A172 (cell line): Measurements from ENCODE around the gene RIMS1. TPM values are rescaled to one million over a fixed set of nuclear protein-coding genes. Genes with fewer than 3 reads are reported as not detected.
"Not testable (repeated sequence)": the region's sequence is repeated elsewhere in the genome, so short reads cannot be mapped to it uniquely, and the experiment has no call there.

Experiments used
- DNase-seq: peaks from one replicate; pipeline ENCODE4 v3.0.0-alpha.2; 2015; ENCODE audit warnings: low spot score
- total RNA-seq: library from RNA; depleted of rRNA; stranded (reverse); fragments of >200 nt; shearing (Covaris generic); gene quantifications from 2 replicates; pipeline ENCODE4 v1.2.3, GENCODE V29; 2014

The RIMS1 gene
- total RNA-seq, 1 experiment from 2014 or later, result not detected

DNA sequence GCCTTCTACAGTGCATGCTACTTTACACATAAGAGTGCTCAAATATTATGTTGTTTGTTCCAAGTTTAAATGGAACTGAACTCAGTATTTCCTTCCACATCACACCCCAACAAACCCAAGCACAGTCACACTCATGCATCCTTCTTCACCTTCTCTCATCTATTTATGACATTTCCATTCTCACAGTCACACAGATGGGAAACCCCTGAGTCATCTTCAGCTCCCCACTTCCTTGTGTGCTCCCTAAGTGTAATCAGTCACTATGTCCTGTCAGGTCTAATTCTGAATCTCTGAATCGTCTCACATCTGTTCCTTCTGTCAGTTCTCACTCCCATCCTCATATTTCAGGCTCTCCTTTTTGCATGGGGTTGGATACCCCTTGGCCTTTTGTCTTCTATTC lies 96.0 kb downstream of the RIMS1 start:
- peak; percentile 3 for DNase-seq

DNA sequence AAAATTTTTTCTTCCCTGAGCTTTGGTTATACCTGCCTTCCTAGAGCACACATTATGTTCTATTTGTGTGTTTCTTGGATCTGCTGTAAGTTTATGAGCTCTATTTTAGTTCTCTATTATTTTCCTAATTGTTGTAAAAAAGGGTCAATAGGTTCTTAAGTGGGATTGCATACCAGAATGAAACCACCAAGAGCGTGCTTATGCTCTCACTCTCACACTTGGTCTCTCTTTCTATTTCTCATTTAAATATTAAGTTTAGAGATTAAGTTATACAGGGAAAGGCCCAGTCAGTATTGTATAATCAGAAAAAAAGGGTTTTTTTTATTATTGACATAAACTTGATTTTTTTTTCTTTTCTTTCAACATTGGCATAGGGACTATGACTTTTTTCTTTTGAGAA lies 96.8 kb downstream of the RIMS1 start:
- DNase-seq, result no peak

DNA sequence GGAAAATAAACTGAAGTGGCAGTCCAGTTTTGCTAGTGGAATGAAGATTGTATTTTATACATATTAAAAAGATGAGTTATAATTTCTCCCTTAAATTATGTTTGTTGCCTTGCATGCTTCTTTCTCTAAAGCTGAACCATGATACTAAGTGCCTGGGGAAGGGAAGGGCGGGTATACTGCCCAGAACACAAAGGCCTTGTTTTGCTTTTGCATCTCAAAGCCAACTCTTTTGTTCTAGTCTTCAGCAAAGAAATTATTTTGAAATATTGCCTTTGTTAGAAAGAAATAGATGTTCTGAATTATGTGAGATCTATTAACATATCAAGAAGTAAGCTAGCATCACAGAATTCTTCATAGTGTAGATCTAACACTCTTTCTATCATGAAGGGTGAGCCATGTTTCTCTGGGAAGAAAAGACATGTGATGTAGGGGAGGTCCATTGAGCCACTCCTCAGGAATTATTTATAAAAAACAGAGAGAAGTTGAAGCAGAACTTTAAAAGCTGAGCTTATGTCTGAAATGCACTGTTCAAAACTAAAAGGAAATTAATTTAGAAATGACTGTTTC lies 108.4 kb downstream of the RIMS1 start:
- DNase-seq, result no peak

DNA sequence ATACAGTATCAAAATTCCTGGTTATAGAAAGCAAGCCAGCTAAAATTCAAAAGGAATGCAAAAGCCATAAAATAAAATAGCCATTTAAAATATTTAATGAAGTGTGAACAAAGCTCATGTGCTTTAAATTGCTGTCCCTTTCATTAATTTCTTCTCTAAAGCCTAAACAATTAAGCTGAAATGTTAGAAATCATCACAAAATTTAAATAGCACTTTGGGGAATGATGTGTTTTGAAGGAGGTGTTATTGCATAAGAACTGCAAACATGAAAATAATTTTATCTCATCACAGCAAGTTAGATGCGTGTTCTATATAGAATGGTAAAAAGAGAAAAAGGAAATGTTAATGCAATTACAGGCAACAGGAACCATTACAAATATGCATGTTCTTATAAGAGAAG lies 111.0 kb downstream of the RIMS1 start:
- DNase-seq, result no peak

DNA sequence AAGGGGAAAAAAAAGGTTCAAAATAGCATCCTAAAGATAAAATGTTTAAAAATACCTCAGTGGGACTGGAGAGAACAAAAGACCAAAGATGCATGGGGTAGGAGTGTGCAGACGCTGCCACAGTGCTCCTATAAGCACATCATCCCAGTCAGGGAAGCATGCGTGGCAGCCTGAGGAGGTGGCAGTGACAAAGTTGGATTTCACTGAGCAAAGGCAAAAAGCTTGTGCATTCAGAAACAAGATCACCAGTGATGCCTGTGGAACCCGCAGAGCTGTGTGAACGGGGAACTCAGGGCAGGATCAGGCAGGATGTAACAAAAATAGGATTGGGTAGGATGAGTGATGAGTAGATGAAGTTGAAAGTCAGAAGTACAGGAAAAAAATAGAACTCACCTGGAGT lies 116.1 kb downstream of the RIMS1 start:
- DNase-seq, result no peak

DNA sequence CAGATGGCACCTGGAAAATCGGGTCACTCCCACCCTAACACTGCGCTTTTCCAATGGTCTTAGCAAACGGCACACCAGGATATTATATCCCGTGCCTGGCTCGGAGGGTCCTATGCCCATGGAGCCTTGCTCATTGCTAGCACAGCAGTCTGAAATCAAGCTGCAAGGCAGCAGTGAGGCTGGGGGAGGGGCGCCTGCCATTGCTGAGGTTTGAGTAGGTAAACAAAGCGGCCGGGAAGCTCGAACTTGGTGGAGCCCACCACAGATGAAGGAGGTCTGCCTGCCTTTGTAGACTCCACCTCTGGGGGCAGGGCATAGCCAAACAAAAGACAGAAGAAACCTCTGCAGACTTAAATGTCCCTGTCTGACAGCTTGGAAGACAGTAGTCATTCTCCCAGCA lies 120.2 kb downstream of the RIMS1 start:
- DNase-seq, result not testable (repeated sequence)

DNA sequence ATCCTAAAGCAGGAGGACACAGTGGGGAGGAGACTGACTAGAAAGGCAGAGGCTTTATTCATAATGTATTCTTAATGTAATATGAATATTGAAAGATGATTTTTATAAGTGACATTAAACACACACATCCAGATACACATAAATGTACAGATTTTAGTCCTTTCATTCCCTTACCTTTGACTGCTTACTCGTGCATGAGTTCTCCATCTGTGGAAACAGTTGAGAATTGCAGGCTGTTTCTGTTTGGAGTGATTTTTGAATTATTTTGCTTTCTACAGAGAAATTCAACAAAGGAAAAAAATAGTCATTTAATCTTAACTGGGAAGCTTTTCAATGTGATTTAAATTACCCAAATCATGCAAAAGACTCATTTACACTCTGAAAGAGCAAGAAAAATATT lies 136.5 kb downstream of the RIMS1 start:
- DNase-seq, result no peak

DNA sequence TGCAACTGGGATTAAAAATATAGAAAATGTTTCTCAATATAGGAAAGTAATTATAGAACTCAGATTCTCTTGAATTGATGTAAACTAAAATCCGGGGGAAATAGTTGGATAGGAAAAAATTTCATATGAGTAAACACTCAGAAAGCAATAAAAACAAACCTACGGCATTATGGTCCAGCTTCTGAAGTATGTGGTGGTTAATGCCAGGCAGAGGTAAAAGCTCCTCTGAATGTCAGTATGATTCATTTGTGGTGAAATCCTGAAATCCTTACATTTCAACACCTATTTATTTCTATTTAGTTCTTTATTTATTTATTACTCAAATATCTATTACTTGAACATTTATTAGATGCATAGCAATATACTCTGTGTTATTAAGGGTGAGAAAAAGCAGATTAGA lies 145.1 kb downstream of the RIMS1 start:
- DNase-seq, result no peak

DNA sequence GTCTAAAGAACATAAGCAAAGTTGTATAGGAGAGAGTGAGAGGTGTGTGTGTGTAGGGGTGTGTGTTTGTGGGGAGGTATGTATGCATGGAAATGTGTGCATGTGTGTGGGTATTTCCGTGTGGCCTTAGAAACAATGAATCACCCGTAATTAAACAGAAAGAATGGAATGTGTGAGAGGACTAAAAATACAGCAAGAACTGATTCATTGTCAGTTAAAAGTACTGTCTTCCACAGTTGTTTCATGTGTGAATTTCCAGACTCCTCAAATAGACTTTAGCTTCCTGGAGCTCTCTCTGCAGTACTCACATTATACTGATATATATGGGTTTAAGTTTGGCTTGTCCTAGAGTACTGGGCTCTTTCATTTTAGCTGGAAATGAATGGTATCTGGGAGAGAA lies 145.7 kb downstream of the RIMS1 start:
- DNase-seq, result peak; percentile 1

DNA sequence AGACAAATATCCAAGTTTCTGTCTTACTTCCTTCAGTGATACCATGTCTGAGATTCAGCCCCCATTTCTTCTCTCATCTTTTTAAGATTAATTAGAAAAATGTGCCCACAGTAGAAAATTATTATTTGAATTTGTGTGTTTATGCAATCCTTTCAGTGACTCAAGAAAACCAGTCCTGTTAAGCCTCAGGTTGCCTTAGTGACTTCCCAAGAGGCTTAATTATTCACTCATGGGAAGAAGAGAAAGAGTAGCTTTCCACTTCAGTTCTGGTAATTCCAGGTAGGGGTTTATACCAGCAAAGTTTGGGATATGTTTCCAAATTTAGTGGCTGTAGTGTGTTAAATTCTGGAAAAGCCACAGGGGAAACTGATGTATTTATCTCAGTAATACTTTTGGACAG lies 149.1 kb downstream of the RIMS1 start:
- no peak for DNase-seq

DNA sequence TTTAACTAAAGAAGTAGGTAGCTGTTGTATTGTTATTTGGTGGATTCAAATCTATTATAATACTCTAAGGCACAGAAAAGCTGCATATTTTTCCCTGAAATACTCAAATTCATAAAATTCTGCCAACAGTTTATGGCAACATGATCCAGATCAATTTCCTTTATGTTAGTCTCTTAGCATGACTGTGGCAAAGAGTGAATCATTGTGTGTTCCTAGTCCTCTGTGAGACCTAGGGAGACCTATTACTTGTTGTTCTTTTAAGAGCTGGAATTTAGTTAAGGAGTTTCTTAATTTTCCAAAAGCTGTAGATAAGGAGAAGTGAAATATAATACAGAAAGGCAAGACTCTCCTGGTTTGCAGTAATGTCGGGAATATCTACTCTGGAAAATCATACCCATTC lies 149.6 kb downstream of the RIMS1 start:
- no peak for DNase-seq

DNA sequence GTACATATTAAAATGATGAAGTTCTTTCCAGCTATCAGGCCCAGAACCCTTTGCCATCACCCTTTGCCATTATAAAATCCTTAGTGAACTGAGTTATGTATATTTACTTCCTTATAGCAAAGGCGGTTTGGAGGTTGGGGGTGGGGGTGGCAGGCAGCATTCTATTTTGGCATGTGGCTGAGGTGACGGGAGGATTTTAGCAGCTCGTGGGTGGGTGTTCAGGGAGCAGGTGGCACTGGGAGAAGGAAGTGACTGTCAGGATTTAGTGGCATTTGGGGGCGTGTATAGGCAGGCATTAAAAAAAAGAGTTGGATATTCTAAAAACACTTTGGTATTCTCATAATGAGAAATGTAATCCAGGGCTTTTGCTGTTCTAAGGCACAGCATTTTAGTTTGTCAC lies 150.7 kb downstream of the RIMS1 start:
- DNase-seq, result no peak

DNA sequence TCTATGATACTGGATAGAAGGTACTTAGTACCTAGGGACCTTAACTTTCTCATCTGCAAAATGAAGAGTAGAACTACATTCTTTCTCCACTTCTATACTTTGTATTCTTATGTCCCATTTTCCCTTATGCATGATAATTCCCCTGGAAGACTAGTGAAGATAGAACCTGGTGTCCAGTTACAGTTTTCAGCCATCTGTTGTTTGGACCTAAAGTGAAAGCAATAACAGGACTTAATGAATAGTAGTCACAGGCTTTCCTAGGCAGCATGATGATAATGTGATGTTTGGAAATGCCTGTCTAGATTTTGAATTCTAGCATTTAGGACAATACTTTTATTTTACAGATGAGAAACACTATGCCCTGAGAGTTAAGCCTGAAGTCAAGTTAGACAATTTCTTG lies 153.8 kb downstream of the RIMS1 start:
- no peak for DNase-seq

DNA sequence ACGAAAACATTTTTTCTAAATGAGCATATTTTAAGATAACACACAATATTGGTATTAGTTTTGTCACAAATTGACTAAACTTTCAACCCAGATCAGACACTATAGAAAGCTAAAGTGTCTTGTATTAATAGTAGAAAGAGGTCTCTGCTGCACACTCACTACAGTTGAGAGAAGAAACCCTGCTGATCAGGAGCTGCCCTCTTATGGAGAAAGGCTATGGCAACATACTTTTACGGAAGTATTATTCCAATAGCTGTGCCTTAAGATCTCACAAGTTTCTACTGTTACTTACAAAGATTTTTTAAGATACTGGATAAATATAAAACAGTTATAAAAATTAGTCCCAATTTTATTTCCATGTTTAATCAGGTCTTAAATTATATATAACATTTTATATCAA lies 155.7 kb downstream of the RIMS1 start:
- DNase-seq, result no peak

DNA sequence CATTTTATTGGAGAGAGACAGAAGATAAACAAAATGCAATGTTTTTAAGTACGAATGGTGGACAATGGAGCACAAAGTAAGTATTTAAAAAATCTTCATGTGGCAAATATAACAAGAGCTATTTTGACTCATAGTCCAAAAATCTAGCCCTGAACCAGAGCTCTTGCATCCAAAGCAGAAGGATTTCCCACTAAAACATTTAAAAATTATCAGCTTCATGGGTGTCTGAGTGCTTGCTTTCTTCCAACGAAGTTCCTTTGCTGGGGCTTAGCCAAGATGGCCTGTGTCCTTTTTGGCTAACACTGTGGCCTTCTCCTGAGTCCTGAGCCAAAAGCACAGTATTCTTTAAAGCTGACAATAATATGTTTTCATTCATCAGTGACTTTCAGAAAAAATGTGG lies 161.7 kb downstream of the RIMS1 start:
- no peak for DNase-seq

DNA sequence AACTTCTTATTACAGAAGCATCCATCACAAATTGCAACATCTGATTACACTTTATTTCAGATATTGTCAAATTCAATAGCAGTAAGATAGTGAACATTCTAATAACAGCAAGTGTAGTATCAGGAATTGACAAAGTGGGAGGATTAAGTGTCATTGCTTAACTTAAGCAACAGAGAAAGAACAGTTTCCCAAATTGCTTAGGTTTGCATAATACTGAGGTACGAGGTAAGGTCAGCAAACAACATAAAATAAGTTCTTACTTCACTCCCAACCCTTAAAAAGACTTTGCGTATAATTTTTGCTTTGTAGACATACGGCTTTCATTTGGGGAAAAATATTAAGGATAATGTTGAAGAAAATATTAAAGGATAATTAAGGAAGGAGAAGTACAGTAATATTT lies 163.0 kb downstream of the RIMS1 start:
- DNase-seq, result no peak

DNA sequence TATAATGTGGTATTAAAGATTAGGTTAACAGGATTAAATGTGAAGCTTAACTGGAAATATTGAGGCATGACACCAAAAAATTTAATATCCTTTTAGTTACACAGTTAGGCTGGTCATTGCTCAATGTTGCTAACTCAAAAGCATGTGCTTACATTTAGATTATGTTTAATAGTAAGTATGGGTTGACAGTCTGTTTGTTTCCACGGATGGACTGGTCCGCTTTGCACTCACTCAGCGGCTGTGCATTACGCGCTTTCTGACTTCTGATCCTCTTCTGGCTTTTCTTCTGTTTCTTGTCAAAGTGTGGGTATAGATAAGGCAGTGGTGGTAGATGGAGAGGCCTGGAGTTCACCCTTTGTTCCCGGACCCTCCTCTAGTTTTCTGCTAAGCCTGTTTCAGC lies 174.9 kb downstream of the RIMS1 start:
- DNase-seq, result no peak

DNA sequence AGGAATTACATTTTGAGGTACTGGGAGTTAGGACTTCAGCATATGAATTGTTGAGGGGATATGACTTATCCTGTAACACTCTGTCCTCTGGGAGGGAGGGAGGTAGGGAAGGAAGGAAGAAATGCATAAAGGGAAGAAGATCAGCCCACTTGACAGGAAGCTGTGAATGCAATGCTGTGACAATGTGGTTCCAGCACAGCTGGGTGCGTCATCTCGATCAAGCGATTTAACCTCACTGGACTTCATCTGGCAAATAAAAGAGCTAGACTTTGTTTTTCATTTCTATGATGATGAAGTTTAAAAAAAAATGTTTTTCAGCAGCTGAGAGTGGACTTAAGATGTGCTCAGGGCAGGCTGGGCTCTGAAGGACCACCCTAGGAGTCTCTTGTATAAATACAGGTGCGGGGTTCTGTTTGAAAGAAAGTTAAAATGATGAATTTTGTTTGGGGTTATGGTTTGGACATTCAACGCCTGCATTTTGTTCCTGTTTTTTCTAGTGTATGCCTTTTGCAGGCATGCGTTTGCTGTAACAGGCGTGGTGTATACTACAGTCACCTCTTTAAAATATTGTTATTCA lies 178.1 kb downstream of the RIMS1 start:
- DNase-seq, result no peak

DNA sequence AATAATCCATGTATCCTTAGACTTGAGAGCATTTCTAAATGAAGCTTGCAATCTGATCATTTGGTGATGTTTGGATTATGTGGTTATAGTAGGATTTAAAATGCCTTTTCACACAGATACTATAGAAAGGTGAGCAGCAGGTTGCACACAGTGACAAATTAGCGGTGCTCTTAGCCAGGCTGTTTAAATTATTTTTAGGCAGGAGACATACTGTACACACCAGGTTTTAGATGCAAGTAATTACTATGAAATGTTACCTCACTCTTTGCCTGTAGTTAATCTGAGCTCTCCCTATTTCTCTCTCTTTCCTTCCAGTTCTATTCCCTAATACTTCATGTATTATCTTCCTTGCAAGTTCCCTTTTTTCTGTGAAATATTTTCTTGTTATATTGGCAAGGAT lies 191.7 kb downstream of the RIMS1 start:
- no peak for DNase-seq

DNA sequence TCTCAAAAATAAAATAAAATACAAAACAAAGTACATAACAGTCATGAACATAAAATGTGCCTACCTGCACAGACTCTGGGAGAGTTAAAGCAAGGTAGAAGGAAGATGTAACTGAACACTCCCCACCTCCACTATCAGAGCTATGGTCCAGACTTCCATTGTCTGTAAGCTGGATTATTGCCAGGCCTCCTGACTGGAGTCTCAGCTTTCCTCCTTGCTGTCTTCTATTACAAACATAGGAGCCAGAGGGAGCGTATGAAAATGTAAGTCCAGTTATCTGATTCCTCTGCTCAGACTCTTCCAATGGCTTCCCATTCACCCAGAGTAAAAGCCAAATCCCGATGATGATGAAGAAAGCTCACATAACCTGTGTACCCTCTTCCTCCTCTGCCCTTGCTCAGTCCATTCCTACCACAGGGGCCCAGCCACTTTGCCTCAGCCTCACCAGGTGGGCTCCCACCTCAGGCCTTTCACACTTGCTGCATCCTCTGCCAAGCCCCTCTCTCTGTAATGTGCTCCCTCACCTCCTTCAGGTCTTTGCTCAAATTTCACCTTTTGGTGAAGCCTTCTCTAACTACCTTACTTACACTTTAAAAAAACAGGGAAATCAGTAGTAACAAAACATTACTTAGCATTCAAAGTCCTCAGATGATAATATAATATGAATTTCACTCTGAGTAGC lies 194.1 kb downstream of the RIMS1 start:
- no peak for DNase-seq

DNA sequence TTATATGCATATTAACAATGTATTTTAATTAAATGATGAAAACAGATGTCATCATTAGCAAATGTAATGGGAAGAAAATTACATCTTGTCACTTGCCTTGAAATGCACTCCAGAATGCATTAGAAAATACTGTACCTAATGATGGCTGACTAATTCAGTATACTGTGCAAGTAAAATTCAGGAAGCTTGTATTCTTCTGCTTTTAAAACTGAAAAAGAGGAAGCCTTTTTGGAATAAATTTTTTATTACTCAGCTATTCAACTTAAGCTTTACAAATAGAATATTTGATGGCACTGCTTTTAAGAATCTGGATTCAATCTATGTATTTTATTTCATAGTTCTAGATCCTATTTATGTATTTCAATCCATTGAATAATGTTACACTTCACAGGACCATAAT lies 195.5 kb downstream of the RIMS1 start:
- no peak for DNase-seq

DNA sequence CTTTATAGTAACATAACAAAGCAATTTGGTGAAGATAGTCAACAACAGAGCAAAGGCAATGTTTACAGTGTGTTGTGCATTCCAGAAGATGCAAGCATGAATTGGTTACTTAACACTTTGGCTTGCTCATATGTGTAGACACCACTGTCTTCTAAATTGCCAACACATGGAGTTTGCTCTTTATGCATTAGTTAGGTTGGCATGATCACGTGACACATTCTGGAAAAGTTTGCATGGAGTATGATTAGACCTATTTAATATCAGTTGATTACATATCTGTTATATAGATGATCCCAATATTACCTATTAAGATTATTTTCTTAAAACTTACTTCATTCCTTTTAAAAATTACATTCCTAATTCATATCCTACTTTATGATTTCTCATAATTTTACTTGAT lies 197.6 kb downstream of the RIMS1 start:
- DNase-seq, result no peak

DNA sequence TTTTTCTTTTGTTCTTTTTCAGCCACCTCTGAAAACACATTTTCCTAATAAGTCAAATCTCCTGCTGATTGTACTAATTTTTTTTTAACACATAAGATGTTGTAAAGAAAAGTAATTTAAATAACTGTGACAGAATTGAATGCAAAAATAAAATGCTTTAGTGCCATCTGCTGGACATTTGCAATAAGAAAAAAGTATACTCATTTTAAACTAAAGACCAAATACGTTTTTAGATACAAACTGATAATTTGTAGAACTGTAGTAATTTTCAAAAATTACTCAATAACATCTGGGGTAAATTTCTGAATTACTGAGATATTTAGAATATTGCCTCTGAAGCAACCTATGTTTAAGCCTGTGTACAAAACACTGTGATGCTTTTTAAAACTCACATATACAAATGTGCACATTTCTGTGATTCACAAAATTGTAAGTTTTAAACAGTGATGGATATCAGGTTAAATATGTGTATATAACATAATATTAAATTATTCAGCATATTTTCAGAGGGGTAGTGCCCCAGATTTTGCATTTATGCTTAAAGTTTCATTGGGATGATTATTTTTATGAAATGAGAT lies 198.7 kb downstream of the RIMS1 start:
- no peak for DNase-seq
